CD4-positive, alpha-beta T cell treated with Interleukin-6 for 4 hours (primary cell): Measurements from ENCODE around the gene NTRK1.
A peak's percentile ranks its signal among the peaks of the same experiment; 100 is the strongest.
"Not testable (repeated sequence)": the region's sequence is repeated elsewhere in the genome, so short reads cannot be mapped to it uniquely, and the experiment has no call there.

ENCODE experiments used
- DNase-seq: peaks from one replicate; pipeline ENCODE4 v3.0.0-alpha.2; 2020; ENCODE audit warnings: mixed read lengths

NTRK1 gene

GRCh38 chr1:156921053-156921529, 60.4 kb downstream of the NTRK1 start:
- DNase-seq = no peak

- DNase-seq = no peak
These were observed 62.5 kb downstream of the NTRK1 start for GRCh38 chr1:156922986-156923669.

- DNase-seq = no peak
These were observed 63.2 kb downstream of the NTRK1 start for GRCh38 chr1:156923670-156924477.

DNA sequence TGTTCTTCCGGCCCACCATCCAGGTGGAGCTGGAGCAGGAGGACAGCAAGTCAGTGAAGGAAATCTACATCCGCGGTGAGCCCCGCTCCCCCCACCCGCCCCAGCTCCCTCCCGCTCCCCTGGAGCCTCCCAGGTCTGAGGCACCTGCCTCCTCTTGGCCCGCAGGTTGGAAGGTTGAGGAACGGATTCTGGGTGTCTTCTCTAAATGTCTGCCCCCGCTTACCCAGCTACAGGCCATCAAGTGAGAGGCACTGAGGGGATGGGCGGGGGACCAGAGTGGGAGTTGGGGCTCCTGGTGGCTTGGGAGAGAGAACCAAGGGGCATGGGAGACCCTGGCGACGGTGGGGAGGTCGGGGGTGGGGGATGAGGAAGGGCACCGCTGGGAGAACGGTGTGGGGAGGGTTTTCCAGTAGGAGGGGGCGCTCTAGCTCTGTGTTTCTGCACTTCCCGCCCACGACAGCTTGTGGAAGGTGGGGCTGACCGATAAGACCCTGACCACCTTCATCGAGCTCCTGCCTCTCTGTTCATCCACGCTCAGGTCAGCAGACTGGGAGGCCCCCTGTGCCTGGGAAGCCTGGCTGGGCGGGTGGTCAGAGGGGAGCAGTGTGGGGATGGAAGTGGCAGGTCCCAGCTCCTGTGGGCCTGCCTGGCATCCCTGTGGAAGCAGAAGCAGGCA, 64.0 kb downstream of the NTRK1 start:
- no peak for DNase-seq

GRCh38 chr1:156925154-156926010, 64.7 kb downstream of the NTRK1 start:
- DNase-seq = no peak

DNA sequence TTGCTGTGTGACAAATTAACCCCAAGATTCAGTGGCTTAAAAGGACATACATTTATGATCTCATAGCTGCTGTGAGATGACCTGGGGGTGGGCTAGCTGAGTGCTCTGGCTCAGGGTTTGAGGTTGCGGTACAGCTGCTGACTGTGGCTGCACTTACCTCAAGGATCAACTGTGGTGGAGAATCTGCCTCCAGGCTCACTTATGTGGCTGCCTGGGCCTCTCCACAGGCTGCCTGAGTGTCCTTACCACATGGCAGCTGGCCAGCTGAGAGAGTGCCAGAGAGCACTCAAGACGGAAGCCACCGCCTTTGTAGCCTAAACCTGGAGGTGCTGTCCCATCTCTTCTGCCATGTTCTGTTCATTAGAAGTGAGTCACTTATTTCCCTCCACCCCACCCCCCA, 65.5 kb downstream of the NTRK1 start:
- DNase-seq = peak; percentile 11

- not testable (repeated sequence) for DNase-seq
These were observed 66.0 kb downstream of the NTRK1 start for GRCh38 chr1:156926695-156927094.

GRCh38 chr1:156927215-156928042, 66.8 kb downstream of the NTRK1 start:
- DNase-seq = peak; percentile 72

DNA sequence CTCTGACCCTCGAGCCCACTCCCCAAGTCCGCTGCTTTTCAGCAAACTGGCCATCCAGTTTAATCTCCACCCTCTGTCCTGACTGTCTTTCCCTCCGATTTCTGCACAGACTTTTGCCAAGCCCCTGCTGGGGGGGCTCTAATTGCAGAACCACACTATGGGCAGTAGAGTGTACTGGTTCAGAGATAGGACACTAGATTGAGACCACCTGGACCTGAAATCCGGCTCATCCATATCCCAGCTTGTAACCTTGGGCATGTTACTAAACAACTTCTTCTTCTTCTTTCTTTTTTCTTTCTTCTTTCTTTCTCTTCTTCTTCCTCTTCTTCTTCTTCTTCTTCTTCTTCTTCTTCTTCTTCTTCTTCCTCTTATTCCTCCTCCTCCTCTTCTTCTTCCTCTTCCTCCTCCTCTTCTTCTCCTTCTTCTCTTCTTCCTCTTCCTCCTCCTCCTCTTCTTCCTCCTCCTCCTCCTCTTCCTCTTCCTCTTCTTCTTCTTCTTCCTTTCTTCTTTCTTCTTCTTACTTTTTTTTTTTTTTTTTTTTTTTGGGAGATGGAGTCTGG, 67.5 kb downstream of the NTRK1 start:
- no peak for DNase-seq

GRCh38 chr1:156929596-156930238, 69.1 kb downstream of the NTRK1 start:
- no peak for DNase-seq

DNA sequence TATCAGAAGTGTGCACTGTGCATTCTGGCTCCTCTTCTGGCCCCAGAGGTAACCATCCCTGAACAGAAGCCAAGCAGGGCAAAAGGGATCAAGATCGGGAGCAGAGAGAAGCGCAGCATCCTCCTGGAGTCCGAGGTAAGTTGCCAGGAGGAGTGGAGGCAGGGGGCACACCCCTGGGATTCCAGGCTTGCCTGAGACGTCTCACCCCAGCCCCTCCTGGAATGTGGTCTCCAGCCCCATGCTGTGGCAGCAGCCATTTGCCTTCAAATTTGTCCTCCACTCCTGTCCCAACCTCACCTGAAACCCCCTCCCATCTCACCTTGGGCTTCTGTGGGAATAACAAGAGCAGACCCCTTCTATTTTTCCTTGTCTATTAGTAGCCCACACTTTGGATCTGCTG, 69.8 kb downstream of the NTRK1 start:
- DNase-seq = no peak
